Left lung (tissue), 10 donors: ENCODE data around the gene SUPV3L1. TPM values are rescaled to one million over a fixed set of nuclear protein-coding genes. Genes with fewer than 3 reads are reported as not detected.

Source experiments
- ATAC-seq: fragments of 200-7000 bp; cut with Tn5 transposase; one replicate; pipeline ENCODE4 v1.9.1; 2020; ENCODE audit warnings: moderate library complexity
- DNase-seq, 4 donors: peaks; one replicate each; pipeline ENCODE4 v3.0.0-alpha.2; 2013 to 2020
- H3K27ac ChIP-seq, 2 donors: fragments of 200-600 bp; sonication (generic) in 1 of 2; one replicate each; pipeline versions ENCODE4 v1.5.0 to v1.8.0; 2020 to 2021
- H3K27me3 ChIP-seq, 2 donors: fragments of 200-600 bp; sonication (generic) in 1 of 2; one replicate each; pipeline versions ENCODE4 v1.5.0 to v1.8.0; 2020 to 2021
- H3K36me3 ChIP-seq, 2 donors: fragments of 200-600 bp; sonication (generic) in 1 of 2; one replicate each; pipeline versions ENCODE4 v1.5.0 to v1.8.0; 2020 to 2021
- H3K4me1 ChIP-seq, 2 donors: fragments of 200-600 bp; one replicate each; pipeline ENCODE4 v1.8.0; 2021
- H3K4me3 ChIP-seq, 2 donors: fragments of 200-600 bp; sonication (generic) in 1 of 2; one replicate each; pipeline versions ENCODE4 v1.5.0 to v1.8.0; 2020 to 2021; ENCODE audit warnings: mild to moderate bottlenecking in 1 of 2
- H3K9me3 ChIP-seq, 2 donors: fragments of 200-600 bp; sonication (generic) in 1 of 2; one replicate each; pipeline versions ENCODE4 v1.5.0 to v1.8.0; 2020 to 2021
- CTCF ChIP-seq, 2 donors: fragments of 200-600 bp; sonication (generic) in 1 of 2; IDR thresholded peaks; one replicate each; pipeline versions ENCODE4 v1.5.0 to v1.8.0; 2021; ENCODE audit warnings: antibody characterized with exemption in 2 of 2
- intact Hi-C, 2 donors: fragments of 100-400 bp; cut with DNase I; formaldehyde crosslinking; loops; one replicate each; pipeline versions ENCODE4 v1.11.2 to v1.14.2; 2022
- polyA plus RNA-seq, 6 donors: library from polyadenylated mRNA; unstranded; fragments of 120-200 nt; gene quantifications; one replicate each; pipeline ENCODE4 v1.2.1, GENCODE V29; 2013; ENCODE audit not compliant: insufficient read length in 6 of 6
- total RNA-seq, 2 donors: library from RNA; stranded (reverse); fragmentation: NEBNext Ultra II Directional; extraction: Animal tissue kit (Norgen Biotek cat#: 25700); gene quantifications; one replicate each; pipeline ENCODE4 v1.2.1, GENCODE V29; 2021
- donor health status: DM: no; HTN: yes; CAD: no.
- donor health status: DM: no; HTN: no; CAD: no.

Gene SUPV3L1
- total and polyA plus RNA-seq, 8 donors, result 15.8 to 47.6 (median 39.6) TPM

- H3K27ac ChIP-seq, result no peak overlapping the region
- peaks cover 0 to 9% of the 10 kb centered on the region in 2 donors for H3K36me3 ChIP-seq
- peaks cover 0 to 26% of the 10 kb centered on the region in 2 donors for H3K4me1 ChIP-seq
- no peak overlapping the region for H3K4me3 ChIP-seq
- no peaks in the 10 kb centered on the region for H3K27me3 ChIP-seq
- H3K9me3 ChIP-seq, result no peaks in the 10 kb centered on the region
- intact Hi-C loops, result no loop called here
- no peak for TF ChIP-seq CTCF (IDR thresholded peaks at IDR 0.05)
- DNase-seq (no peak), ATAC-seq (no peak)
These were observed 37.1 kb upstream of the SUPV3L1 start for GRCh38 chr10:69142983-69143382.

GRCh38 chr10:69145329-69145728, 34.7 kb upstream of the SUPV3L1 start:
- Histone ChIP-seq H3K27ac (no peak overlapping the region), H3K9me3 (no peaks in the 10 kb centered on the region), H3K4me3 (no peak overlapping the region), H3K27me3 (no peaks in the 10 kb centered on the region), H3K36me3 (peaks cover 0 to 9% of the 10 kb centered on the region in 2 donors), H3K4me1 (peaks cover 0 to 21% of the 10 kb centered on the region in 2 donors)
- no peak for ATAC-seq
- intact Hi-C loops, result no loop called here
- no peak for TF ChIP-seq CTCF (IDR thresholded peaks at IDR 0.05)
- DNase-seq, result no peak

- no peak for TF ChIP-seq CTCF (IDR thresholded peaks at IDR 0.05)
- intact Hi-C loops, result no loop called here
- Histone ChIP-seq H3K4me1 (peaks cover 0 to 21% of the 10 kb centered on the region in 2 donors), H3K36me3 (peaks cover 0 to 9% of the 10 kb centered on the region in 2 donors), H3K27ac (no peak overlapping the region), H3K9me3 (no peaks in the 10 kb centered on the region), H3K27me3 (no peaks in the 10 kb centered on the region), H3K4me3 (no peak overlapping the region)
- DNase-seq (no peak), ATAC-seq (no peak)
These were observed 34.2 kb upstream of the SUPV3L1 start for GRCh38 chr10:69145864-69146263.

GRCh38 chr10:69146759-69147158, 33.3 kb upstream of the SUPV3L1 start:
- no peak for DNase-seq
- intact Hi-C loops, result no loop called here
- no peak overlapping the region for H3K27ac ChIP-seq
- H3K27me3 ChIP-seq, result no peaks in the 10 kb centered on the region
- H3K4me1 ChIP-seq, result peaks cover 0 to 21% of the 10 kb centered on the region in 2 donors
- H3K36me3 ChIP-seq, result peaks cover 0 to 7% of the 10 kb centered on the region in 2 donors
- no peak for ATAC-seq
- no peak for TF ChIP-seq CTCF (IDR thresholded peaks at IDR 0.05)
- no peaks in the 10 kb centered on the region for H3K9me3 ChIP-seq
- H3K4me3 ChIP-seq, result no peak overlapping the region

GRCh38 chr10:69151984-69152383, 28.1 kb upstream of the SUPV3L1 start:
- no peak for TF ChIP-seq CTCF (IDR thresholded peaks at IDR 0.05)
- DNase-seq, result no peak
- no peak for ATAC-seq
- Histone ChIP-seq H3K4me3 (no peak overlapping the region), H3K4me1 (peaks cover 0 to 8% of the 10 kb centered on the region in 2 donors), H3K27me3 (no peaks in the 10 kb centered on the region), H3K9me3 (no peaks in the 10 kb centered on the region), H3K27ac (no peak overlapping the region), H3K36me3 (no peaks in the 10 kb centered on the region)
- intact Hi-C loops, result no loop called here
